ENCODE results near the gene ACP1.

ACP1 gene

GRCh38 chr2:255195-255594, 9.6 kb upstream of the ACP1 start:
- FAIRE-seq (no peak), DNase-seq (ENCODE audit: low spot score) (no peak)

- FAIRE-seq, result no peak
- no peak for DNase-seq (ENCODE audit: low spot score)
Measured at GRCh38 chr2:256094-256493, 8.7 kb upstream of the ACP1 start.

GRCh38 chr2:257429-257828, 7.3 kb upstream of the ACP1 start:
- DNase-seq (ENCODE audit: low spot score), result no peak
- no peak for FAIRE-seq

GRCh38 chr2:257842-258241, 6.9 kb upstream of the ACP1 start:
- DNase-seq (ENCODE audit: low spot score) (no peak), FAIRE-seq (no peak)

GRCh38 chr2:258933-259332, 5.8 kb upstream of the ACP1 start:
- FAIRE-seq (no peak), DNase-seq (ENCODE audit: low spot score) (no peak)

- no peak for FAIRE-seq
- DNase-seq (ENCODE audit: low spot score), result no peak
Measured at GRCh38 chr2:259789-260331, 4.9 kb upstream of the ACP1 start.

- DNase-seq (ENCODE audit: low spot score) (no peak), FAIRE-seq (no peak)
Measured at GRCh38 chr2:260507-261161, 4.1 kb upstream of the ACP1 start.

- DNase-seq (ENCODE audit: low spot score), result no peak
- FAIRE-seq, result no peak
Measured at GRCh38 chr2:262117-262516, 2.6 kb upstream of the ACP1 start.

- DNase-seq (ENCODE audit: low spot score), result no peak
- no peak for FAIRE-seq
Measured at GRCh38 chr2:263022-263738, 1.6 kb upstream of the ACP1 start.

GRCh38 chr2:263774-264492, 814 bp upstream of the ACP1 start, which contains the start of gene SH3YL1:
TSS of gene SH3YL1 (minus strand) at chr2:264032. CDS start at chr2:263984, 48 bp downstream.
- DNase-seq (ENCODE audit: low spot score) (no peak), FAIRE-seq (no peak)

GRCh38 chr2:268323-268722, 3.6 kb downstream of the ACP1 start:
- no peak for FAIRE-seq

GRCh38 chr2:269356-270030, 4.7 kb downstream of the ACP1 start:
- no peak for DNase-seq (ENCODE audit: low spot score)
- no peak for FAIRE-seq

More at GRCh38 chr2:268323-268722, 3.6 kb downstream of the ACP1 start:
- DNase-seq (ENCODE audit: low spot score), result no peak

- DNase-seq (ENCODE audit: low spot score) (no peak), FAIRE-seq (no peak)
Measured at GRCh38 chr2:270861-271260, 6.1 kb downstream of the ACP1 start.

GRCh38 chr2:271917-272316, 7.2 kb downstream of the ACP1 start:
- FAIRE-seq (no peak), DNase-seq (ENCODE audit: low spot score) (no peak)

- DNase-seq (ENCODE audit: low spot score) (no peak), FAIRE-seq (no peak)
Measured at GRCh38 chr2:273333-273732, 8.6 kb downstream of the ACP1 start.

GRCh38 chr2:274503-274902, 9.8 kb downstream of the ACP1 start:
- FAIRE-seq (no peak), DNase-seq (ENCODE audit: low spot score) (no peak)

GRCh38 chr2:275466-275865, 10.7 kb downstream of the ACP1 start:
- no peak for DNase-seq (ENCODE audit: low spot score)
- no peak for FAIRE-seq

- no peak for DNase-seq (ENCODE audit: low spot score)
- no peak for FAIRE-seq
Measured at GRCh38 chr2:278312-278926, 13.7 kb downstream of the ACP1 start.

- FAIRE-seq, result no peak
- no peak for DNase-seq (ENCODE audit: low spot score)
Measured at GRCh38 chr2:278927-279320, 14.2 kb downstream of the ACP1 start.

GRCh38 chr2:279366-279765, 14.6 kb downstream of the ACP1 start:
- FAIRE-seq, result no peak
- no peak for DNase-seq (ENCODE audit: low spot score)

- DNase-seq (ENCODE audit: low spot score) (no peak), FAIRE-seq (no peak)
Measured at GRCh38 chr2:279956-280649, 15.4 kb downstream of the ACP1 start.
